Activated CD8-positive, alpha-beta memory T cell treated with anti-CD3 and anti-CD28 coated beads for 1 hour (primary cell): ENCODE results near the gene CAMTA1.
"Not testable (repeated sequence)": the region's sequence is repeated elsewhere in the genome, so short reads cannot be mapped to it uniquely, and the experiment has no call there.

Source experiments
- DNase-seq, 2 donors: peaks; one replicate each; pipeline ENCODE4 v3.0.0-alpha.2; 2020; ENCODE audit warnings: low read depth in 1 of 2; ENCODE audit errors: extremely low read depth in 1 of 2

The CAMTA1 gene

GRCh38 chr1:7120863-7121621, 335.8 kb downstream of the CAMTA1 start:
- no peak for DNase-seq

GRCh38 chr1:7121622-7121988, 336.4 kb downstream of the CAMTA1 start:
- no peak for DNase-seq

GRCh38 chr1:7127322-7128075, 342.2 kb downstream of the CAMTA1 start:
- DNase-seq = no peak

GRCh38 chr1:7128293-7128692, 343.0 kb downstream of the CAMTA1 start:
- DNase-seq = no peak

- DNase-seq = no peak
Observed at GRCh38 chr1:7130127-7130526, 344.9 kb downstream of the CAMTA1 start.

GRCh38 chr1:7135493-7135892, 350.2 kb downstream of the CAMTA1 start:
- no peak for DNase-seq

GRCh38 chr1:7136166-7136953, 351.1 kb downstream of the CAMTA1 start:
- DNase-seq = no peak

- no peak for DNase-seq
Observed at GRCh38 chr1:7140251-7140650, 355.0 kb downstream of the CAMTA1 start.

GRCh38 chr1:7145947-7146346, 360.7 kb downstream of the CAMTA1 start:
- DNase-seq = no peak

- no peak for DNase-seq
Observed at GRCh38 chr1:7146710-7147109, 361.5 kb downstream of the CAMTA1 start.

GRCh38 chr1:7147581-7148282, 362.5 kb downstream of the CAMTA1 start:
- DNase-seq = not testable (repeated sequence)

- no peak for DNase-seq
Observed at GRCh38 chr1:7149080-7149838, 364.0 kb downstream of the CAMTA1 start.

GRCh38 chr1:7150724-7151280, 365.5 kb downstream of the CAMTA1 start:
- no peak for DNase-seq

- DNase-seq = no peak
Observed at GRCh38 chr1:7151978-7152377, 366.7 kb downstream of the CAMTA1 start.

GRCh38 chr1:7152655-7153054, 367.4 kb downstream of the CAMTA1 start:
- no peak for DNase-seq

GRCh38 chr1:7153464-7153863, 368.2 kb downstream of the CAMTA1 start:
- DNase-seq = no peak

GRCh38 chr1:7159116-7159781, 374.0 kb downstream of the CAMTA1 start:
- no peak for DNase-seq

- not testable (repeated sequence) for DNase-seq
Observed at GRCh38 chr1:7168554-7168953, 383.3 kb downstream of the CAMTA1 start.

- no peak for DNase-seq
Observed at GRCh38 chr1:7171168-7171567, 385.9 kb downstream of the CAMTA1 start.
